Measurements from ENCODE around the gene KCNJ1.

GRCh38 chr11:128840137-128840536 lies 27.0 kb downstream of the KCNJ1 start:
- TF ChIP-seq POLR2A (IDR thresholded peaks at IDR 0.05; ENCODE audit: low read depth, low read length) = no peak
- no peak for TF ChIP-seq MAX (IDR thresholded peaks at IDR 0.05; ENCODE audit: insufficient read depth, insufficient read length)
- TF ChIP-seq GATA2 (IDR thresholded peaks at IDR 0.05; ENCODE audit: insufficient read depth, insufficient read length, low read depth, low read length) = no peak
- no peak for TF ChIP-seq CTCF (IDR thresholded peaks at IDR 0.05; ENCODE audit: extremely low read depth in 1 of 2, insufficient read depth in 1 of 2, low read depth in 1 of 2, low read length in 2 of 2)
- TF ChIP-seq POLR2AphosphoS5 (IDR thresholded peaks at IDR 0.05; ENCODE audit: insufficient read depth, low read depth, low read length) = no peak
- no peak for TF ChIP-seq JUN (IDR thresholded peaks at IDR 0.05; ENCODE audit: borderline replicate concordance, insufficient read depth, insufficient read length, low read depth)
